ENCODE data around the gene NCEH1. TPM values are rescaled to one million over a fixed set of nuclear protein-coding genes. Genes with fewer than 3 reads are reported as not detected.
"Not testable (repeated sequence)": the region's sequence is repeated elsewhere in the genome, so short reads cannot be mapped to it uniquely, and the experiment has no call there.

Gene NCEH1, protein sequence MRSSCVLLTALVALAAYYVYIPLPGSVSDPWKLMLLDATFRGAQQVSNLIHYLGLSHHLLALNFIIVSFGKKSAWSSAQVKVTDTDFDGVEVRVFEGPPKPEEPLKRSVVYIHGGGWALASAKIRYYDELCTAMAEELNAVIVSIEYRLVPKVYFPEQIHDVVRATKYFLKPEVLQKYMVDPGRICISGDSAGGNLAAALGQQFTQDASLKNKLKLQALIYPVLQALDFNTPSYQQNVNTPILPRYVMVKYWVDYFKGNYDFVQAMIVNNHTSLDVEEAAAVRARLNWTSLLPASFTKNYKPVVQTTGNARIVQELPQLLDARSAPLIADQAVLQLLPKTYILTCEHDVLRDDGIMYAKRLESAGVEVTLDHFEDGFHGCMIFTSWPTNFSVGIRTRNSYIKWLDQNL
- total RNA-seq (2014; rRNA removed; shearing (Covaris generic)), result 21.8 and 24.8 TPM in 2 replicates

DNA sequence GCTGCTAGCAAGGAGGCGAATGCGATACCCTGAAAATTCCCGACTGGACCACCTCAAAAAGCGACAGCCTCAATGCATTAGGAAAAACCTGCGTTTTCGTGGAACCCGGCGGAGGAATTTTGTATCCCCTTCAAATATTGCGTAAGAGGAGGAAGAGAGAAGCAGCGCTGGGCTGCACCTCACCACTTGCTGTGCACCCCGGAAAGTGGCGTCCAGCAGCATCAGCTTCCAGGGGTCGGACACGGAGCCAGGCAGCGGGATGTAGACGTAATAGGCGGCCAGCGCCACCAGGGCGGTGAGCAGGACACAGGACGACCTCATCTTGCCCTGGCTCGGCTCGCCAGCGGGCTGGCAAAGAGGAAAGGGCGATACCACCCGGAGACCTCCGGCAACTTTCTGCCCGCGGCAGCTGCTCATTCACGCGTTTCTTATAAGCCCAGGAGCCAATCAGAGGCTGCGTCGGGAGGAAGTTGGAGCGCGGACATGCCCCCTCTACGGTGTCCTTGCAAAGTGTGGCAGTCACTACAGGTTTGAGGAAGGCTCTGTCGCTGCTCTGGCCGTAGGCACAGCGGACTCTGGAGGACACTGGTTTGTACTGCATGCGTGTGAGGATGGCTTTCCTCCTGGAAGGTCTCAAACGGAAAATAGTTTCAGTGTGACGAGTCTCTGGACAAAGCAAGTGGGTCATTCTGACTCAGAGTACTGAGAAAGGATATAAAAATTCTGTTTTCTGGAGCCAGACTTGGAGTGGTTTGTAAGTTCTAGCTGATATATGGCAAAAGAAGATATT lies at the start of gene NCEH1:
NCEH1 (minus strand) TSS at position 404 of the 790 bp plus-strand sequence; CDS start at position 321, 83 bp downstream.
- DNase-seq (ENCODE audit: low read depth), result peak; percentile 99

DNA sequence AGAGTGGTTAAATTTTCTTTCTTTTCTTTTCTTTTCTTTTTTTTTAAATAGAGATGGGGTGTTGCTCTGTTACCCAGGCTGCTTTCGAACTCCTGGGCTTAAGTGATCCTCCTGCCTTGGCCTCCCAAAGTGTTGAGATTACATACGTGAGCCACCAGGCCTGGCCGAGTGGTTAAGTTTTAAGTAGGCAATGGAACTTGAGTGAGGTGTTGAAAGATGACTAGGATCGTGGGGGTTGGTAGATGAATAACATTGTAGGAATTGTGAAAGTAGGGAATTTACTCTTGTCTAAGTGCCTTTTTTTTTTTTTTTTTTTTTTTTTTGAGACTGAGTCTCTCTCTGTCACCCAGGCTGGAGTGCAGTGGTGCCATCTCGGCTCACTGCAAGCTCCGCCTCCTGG lies 49.5 kb upstream of the NCEH1 start:
- DNase-seq (ENCODE audit: low read depth), result not testable (repeated sequence)

DNA sequence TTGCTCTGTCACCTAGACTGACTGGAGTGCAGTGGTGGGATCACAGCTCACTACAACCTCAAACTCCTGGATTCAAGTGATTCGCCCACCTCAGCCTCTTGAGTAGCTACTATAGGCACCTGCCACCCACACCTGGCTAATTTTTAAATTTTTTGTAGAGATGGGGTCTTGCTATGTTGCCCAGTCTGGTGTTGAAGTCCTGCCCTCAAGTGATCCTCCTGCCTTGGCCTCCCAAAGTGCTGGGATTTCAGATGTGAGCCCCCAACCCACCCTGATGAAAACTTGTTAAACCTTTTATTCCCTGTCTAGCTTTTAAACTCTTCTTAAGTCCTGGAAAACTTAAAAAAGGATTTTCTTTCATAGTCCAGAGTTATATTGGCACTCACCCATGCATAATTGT lies 42.3 kb upstream of the NCEH1 start:
- DNase-seq (ENCODE audit: low read depth), result no peak

DNA sequence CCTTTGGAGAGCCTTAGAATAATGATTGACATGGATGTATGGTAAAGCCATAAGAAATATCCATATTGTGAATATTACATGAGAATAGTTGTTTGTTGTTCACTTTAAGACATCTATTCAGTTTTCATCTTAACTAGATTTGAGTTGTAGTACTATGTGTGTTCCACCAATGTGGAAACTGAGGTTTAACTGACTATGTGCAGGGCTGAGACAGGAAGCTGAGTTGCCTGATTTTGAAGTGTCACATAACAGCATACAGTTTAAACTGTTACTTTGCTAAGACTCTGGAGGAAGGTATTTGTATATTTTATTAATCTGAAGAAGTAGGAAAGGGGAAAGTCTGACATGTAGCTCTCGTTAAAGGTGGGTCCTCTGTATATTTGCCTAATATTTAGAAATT lies 41.8 kb upstream of the NCEH1 start:
- DNase-seq (ENCODE audit: low read depth), result no peak

DNA sequence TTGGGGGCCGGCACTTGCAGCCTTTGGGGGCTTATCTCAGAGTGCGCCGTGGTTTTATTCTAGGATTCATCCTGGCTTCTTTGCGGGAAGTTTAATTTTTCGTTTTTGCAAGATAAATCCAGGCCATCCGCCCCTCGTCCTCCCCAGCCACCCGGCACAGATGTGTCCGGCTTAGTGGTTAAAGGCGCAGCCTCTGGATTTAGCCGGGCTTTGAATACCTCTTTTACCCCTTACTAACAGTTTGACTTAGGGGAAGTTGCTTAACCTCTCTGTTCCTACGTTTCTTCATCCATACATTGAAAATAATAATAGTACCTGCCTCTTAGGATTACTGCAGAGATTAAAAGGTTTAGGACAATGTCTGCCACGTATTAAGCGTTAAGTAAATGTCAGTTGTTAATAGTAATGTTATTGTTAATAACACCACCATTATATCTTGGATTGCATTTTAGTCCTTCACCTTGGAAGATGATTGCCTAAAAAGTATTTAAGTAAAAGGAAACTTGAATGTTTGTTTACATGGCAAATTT lies 40.4 kb upstream of the NCEH1 start:
- no peak for DNase-seq (ENCODE audit: low read depth)

DNA sequence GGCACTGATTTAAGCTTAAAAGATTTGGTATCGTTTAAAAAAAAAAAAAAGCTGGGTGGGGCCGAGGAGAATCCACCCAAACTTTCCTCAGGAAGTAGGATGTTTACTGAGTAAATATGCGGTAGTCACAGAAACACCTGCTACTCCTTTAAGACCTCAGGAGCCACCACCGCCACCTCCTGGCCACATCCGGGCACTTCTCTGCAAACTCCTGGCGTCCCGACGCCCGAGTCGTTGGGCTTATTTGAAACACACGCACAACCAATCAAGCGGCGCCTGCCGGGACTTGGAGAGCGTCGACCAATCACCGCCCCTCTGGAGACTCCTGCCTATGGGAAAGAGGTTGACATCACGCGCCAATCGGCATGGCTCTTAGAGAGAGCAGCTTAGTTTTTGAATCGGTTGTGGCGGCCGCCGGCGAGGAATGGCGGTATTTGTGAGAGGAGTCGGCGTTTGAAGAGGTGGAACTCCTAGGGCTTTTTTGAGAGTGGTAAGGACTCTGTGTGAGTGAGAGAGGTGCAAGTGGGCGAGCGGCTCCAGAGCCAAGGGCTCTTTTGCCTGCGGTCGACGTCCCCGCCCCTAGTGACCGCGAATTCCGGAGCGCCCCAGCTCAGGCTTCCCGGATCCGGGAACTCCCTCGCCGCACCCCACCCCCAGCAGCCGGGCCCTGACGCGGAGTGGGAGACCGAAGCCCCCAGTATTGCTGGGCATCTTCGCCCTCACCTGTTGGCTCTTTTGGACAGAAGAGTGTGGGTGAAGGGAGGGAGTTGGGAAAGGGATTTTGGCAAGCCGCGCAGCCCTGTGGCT lies 39.7 kb upstream of the NCEH1 start, which contains the start of gene ECT2:
ECT2 (plus strand) TSS at position 359 of the 807 bp plus-strand sequence. CDS start 3,805 bp downstream, outside the sequence.
- peak; percentile 100 for DNase-seq (ENCODE audit: low read depth)

DNA sequence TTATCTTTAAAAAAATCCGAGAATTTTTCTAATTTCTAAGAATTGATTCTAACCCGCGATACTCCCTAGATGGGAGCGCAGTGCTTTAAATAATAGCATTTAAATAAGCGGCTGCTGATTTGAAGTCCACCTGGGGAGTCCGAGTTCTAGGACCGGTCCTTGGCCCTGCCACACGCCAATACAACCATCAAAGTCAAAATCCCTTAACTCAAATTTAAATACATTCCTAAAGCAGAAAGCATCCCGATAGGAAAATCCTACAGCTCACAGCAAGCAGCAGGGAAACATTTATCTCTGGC lies 39.2 kb upstream of the NCEH1 start:
- no peak for DNase-seq (ENCODE audit: low read depth)

DNA sequence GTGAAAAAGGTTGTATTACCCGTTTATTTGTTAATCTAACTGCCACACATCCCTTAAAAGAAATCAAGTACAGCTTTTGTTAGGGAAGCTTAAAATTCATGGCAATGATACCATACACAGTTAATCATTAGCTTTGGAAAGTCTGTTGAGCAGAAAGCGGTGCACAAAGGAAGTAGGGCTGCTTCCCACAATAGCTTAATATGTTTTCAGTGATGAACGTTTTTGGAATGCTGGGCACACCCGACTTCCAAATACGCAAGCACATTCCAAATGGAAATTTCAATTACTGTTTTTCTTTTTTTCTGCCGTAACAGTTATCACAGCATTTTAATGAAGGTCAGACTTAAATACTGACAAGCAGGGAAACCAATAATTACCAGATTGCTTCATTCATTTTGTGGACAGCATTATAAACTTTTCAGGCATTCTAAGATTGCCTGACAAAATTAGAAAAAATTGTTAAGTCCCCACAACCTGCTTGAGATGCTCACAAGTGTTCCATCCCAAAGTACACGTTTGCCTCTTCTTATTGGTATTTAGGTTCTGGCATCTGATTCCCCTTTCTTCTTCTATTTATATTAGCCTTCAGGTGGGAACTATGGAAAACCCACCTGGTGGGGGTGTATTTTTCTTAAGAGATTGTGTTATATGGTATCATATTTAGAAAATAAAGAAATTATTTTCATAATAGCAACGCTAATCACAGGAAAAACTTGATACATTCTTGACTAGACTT lies 38.5 kb upstream of the NCEH1 start:
- DNase-seq (ENCODE audit: low read depth), result peak; percentile 77

DNA sequence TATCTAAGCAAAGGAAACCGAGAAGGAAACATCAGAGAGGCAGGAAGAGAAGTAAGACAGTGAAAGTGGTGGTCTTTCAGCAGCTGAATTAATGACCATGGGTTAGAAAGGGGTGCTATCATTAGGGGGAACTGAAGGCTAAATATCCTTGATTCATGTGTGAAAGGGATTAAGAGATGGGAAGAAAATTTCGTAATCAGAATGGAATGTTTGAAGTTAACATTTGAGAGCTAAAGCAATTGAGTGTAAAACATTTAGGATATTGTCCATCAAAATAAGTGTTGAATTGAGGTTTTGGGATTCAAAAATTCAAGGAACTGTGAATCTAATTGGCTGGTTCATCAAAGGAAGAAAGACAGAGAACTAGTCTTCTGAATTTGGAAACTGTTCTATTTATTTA lies 35.6 kb upstream of the NCEH1 start:
- DNase-seq (ENCODE audit: low read depth), result peak; percentile 12

DNA sequence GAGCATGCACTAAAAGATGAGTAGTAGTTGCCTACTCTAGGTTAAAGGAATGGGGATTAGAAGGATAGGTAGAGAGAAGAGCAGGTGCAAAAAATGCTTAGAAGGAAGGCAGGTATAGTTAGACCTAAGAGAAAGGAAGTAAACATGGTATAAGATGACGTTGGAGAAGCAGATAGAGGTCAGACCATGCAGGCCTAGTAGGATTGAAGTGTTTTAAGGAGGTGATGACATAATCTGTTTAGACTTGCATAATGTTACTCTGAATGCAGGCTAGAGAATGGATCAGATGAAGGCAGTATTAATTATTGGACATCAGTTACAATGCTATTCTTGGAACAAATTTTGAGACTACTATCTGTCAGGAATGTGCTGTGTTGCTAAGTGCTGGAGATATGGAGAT lies 28.6 kb upstream of the NCEH1 start:
- no peak for DNase-seq (ENCODE audit: low read depth)

DNA sequence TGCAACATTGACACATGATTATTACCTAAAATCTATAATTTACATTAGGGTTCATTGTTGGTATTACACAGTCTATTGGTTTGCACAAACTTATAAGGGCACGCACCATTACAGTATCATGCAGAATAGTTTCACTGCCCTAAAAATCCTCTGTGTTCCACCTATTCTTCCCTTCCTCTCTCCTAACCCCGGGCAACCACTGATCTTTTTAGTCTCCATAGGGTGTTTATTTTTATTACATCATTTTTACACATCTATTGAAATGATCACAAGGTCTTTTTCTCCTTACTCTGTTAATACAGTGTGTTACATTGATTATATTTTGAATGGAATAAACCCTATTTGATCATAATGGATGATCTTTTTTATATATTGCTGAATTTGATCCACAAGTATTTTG lies 24.1 kb upstream of the NCEH1 start:
- no peak for DNase-seq (ENCODE audit: low read depth)

DNA sequence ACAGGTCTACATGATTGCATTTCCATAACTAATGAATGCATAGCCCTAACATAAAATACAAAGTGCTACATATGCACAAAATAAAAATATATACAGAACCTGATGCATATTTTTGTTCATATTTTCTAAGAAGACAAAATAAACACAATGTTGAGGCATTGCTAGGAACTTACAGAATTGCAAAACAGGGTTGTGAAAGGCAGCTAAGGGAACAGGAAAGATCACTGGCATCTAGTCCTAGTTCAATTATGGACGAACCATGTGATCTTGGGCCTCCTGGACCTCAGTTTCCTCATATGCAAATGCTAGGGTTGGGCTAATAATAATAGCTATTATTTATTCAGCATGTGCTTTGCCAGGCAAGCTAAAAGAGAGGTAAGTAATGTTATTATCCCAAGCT lies 15.5 kb upstream of the NCEH1 start:
- no peak for DNase-seq (ENCODE audit: low read depth)

DNA sequence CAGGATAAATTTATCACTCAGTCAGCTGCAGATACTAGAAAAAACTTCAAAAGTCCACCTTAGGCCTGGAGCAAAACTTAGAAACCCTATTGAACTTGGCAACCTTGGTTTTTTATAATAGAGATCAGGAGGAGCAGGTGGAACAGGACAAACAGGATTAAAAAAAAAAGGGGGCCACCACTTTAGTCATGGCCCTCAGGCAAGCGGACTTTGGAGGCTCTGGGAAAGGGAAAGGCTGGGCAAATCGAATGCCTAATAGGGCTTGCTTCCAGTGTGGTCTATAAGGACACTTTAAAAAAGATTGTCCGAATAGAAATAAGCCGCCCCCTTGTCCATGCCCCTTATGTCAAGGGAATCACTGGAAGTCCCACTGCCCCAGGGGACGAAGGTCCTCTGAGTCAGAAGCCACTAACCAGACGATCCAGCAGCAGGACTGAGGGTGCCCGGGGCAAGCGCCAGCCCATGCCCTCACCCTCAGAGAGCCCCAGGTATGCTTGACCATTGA lies 11.7 kb upstream of the NCEH1 start:
- DNase-seq (ENCODE audit: low read depth), result not testable (repeated sequence)

DNA sequence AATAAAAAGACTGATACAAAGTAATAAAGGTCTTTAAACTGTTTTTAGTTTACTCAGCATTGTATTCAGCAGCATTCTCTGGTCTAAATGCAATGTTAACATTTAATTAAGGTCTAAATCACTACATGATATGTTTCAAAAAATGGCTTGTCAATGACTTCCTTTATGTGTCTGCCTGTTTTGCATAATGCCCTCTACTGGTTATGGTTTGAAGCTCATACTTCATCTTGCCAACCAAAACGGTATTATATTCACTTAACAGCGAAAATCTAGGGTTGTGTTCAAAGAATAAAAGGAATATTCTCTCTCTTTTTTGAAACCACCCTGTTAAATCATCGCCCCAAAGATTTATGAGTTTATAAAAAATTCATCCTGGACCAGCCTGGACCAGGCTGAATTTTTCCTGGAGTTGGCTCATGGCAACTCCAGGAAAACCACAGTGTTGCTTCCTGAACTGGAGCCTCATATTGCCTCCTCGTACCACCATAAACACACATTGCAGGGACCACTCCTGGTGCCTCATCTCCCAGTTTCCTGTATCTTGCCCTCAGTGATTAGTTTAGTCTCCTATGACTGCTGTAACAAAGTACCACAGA lies 6.7 kb upstream of the NCEH1 start:
- DNase-seq (ENCODE audit: low read depth), result peak; percentile 47

DNA sequence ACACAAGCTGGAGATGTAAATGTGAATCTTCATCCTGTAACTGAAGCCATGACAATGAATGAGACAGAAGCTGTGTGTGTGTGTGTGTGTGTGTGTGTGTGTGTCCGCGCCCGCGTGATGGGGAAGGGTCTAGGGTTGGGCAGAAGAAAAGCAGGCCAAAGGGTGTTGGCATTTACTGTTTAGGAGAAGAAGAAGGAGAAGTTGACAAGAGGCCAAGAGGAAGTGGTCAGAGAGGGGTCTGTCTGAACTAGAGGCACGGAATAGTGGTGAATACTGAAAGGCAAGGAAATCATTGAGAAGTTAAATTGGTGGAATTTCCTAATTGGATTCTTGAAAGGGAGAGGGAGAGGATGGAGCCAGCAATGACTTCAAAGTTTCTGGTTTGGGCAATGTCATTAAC lies 5.6 kb upstream of the NCEH1 start:
- no peak for DNase-seq (ENCODE audit: low read depth)

DNA sequence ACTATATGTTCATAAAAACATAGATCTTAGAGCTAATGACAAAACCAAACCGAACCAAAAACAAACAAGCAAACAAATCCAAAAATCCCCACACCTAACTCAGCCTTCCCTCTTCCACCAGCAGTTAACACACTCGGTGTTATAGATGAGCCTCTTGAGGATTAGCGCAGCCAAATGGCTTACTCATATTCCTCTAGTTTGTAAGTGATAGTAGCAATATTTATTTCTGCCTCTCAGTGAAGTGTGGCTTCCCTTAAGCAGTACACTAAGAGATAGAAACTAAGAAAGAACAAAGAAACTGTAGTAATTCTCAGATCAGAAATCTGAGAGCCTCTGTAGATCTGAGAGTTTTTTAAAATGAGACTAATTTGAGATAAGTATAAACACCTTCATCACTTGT lies 2.4 kb upstream of the NCEH1 start:
- no peak for DNase-seq (ENCODE audit: low read depth)

DNA sequence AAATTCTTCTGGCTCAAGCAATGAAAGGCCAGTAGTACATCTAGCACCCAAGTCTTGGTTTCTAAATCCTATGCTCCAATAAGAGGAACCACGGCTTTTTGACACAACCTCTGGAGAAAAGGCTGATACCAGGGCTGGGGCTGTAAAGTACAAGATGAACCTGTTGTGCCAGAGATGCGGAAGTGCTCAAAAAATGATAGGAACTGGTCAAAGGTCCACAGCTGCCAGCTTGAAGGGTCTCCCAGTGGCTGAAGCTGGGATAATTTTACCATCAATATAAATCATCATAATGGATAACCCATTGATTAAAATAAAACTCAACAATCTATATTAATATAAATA lies 558 bp upstream of the NCEH1 start:
- DNase-seq (ENCODE audit: low read depth), result no peak

DNA sequence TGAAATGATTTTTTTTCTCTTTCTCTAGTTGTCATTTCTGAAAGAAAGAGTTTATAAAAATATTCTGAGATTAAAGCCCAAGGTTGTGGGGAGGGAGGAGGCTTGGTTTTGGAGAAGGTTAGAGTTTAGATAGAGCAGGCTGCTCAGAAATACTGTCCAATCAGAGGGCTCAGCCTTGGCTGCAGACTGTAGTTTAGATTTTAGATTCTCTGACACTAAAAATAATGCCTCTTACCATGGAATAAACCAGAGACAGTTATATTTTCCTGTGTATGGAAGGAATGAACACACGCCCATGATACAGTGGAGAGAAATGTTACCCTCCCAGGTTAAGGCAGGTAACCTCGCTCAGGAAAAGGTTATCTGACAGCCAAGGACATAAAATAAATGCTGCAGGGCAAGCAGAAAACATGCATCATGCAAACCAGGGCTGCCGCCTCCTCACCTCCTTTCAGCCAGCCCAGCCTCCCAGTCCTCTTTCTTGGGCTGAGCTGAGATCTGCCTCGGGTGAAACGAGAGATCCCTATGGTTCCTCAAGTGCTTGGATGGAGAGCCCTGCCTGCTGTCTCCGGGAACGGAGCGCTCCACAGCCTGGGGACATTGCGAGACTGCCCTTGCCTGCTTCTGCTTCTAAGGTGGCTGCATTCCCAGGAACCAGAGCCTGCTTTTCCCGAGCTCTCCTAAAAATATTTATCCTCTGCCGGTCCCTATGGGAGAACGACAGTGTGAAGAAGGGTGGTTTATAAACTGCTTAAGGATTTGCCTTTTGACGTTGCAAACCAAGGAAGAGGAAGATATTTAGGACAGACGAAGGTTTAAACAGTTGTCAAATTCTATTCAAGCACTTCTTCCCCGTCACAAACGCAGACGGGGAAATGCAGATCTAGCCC lies 848 bp downstream of the NCEH1 start:
- peak; percentile 59 for DNase-seq (ENCODE audit: low read depth)

DNA sequence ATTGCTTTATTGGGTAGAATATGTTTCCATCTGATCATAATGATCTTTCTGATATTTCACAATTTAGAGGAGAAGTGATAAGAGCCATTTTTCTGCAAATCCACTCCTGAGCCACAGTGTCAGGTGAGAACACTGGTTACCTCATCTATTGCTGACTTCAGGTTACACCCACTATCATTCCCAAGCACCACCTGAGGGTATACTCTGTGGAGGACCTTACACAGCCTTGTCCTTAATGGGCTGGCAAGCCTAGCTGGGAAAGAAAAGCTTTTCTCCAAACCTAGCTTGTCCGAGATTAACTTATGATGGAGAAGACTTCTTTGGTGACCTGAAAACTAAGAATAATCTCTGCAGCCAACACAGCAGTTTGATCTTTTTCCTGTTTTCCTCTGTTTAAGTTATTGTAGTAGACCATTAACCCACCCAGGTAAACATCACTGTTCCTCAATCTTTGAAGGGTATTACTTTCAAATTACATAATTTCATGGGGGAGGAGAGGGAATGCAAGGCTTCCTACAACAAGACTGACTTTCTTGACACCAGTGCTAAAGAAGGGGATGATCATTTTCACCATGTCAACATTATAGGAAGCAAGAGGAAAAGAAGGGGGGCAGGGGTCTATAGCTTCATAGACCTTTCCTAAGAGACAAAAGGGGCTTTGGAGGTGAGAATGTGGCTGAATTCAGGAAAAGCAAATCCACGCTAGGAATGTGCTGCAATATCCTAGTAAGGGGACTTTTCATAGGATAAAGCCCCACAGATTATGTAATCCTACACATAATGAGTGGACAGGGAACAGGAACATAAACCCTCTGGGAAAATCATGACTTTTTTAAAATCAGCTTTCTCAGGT lies 1.7 kb downstream of the NCEH1 start:
- DNase-seq (ENCODE audit: low read depth), result no peak
